ENCODE measurements around the gene THAP9.

Gene THAP9

DNA sequence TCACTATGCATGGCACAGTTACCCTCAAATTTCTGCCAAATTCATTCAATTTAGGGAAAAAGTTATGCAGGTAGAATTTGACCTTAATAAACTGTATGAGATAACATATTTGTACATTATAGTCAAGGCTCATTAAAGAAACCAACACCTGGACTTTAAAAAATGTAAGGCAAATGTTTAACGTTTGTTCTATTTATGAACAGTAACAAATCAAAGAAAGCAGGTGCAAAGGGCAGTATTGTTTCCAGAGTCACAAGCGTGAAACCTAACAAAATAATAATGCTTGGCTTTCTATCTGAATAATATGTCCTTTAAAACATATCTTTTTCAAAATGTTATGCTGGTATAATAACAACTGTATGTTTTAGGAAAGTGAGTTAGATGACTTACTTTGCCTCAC is 68.9 kb downstream of the THAP9 start:
- DNase-seq = no peak
